DOHH2 (cell line): ENCODE results near the gene IFT88.
"Not testable (repeated sequence)": the region's sequence is repeated elsewhere in the genome, so short reads cannot be mapped to it uniquely, and the experiment has no call there.

Experiments used
- H3F3A ChIP-seq: fragments of 200-600 bp; sonication (generic), shearing (Covaris generic); 2 replicates; pipeline ENCODE4 v1.6.0; 2016; ENCODE audit warnings: antibody characterized with exemption, mild to moderate bottlenecking; ENCODE audit not compliant: control insufficient read depth, insufficient read depth
- H3K27ac ChIP-seq: fragments of 200-600 bp; sonication (generic); 2 replicates; pipeline ENCODE4 v1.5.1; 2014; ENCODE audit warnings: low read depth, mild to moderate bottlenecking, low read length, moderate library complexity
- H3K27me3 ChIP-seq: fragments of 200-600 bp; sonication (generic); 2 replicates; pipeline ENCODE4 v1.6.1; 2014; ENCODE audit warnings: mild to moderate bottlenecking, low read length, mixed read lengths; ENCODE audit not compliant: control insufficient read depth
- H3K36me3 ChIP-seq: fragments of 200-600 bp; sonication (generic); 2 replicates; pipeline ENCODE4 v1.6.1; 2014; ENCODE audit warnings: mild to moderate bottlenecking, low read length, moderate library complexity, mixed read lengths; ENCODE audit not compliant: control insufficient read depth
- H3K4me1 ChIP-seq: fragments of 200-600 bp; sonication (generic); 2 replicates; pipeline ENCODE4 v1.6.1; 2014; ENCODE audit warnings: mild to moderate bottlenecking, low read length, mixed read lengths; ENCODE audit not compliant: control insufficient read depth
- H3K4me2 ChIP-seq: fragments of 200-600 bp; sonication (generic); 2 replicates; pipeline ENCODE4 v1.6.0; 2014; ENCODE audit warnings: mild to moderate bottlenecking, low read length, moderate library complexity
- H3K4me3 ChIP-seq: fragments of 200-600 bp; sonication (generic); 2 replicates; pipeline ENCODE4 v1.5.1; 2014; ENCODE audit warnings: mild to moderate bottlenecking, low read length, mixed read lengths
- H3K79me2 ChIP-seq: fragments of 200-600 bp; sonication (generic); 2 replicates; pipeline ENCODE4 v1.6.1; 2014; ENCODE audit warnings: mild to moderate bottlenecking, low read length, mixed read lengths; ENCODE audit not compliant: control insufficient read depth
- H3K9me2 ChIP-seq: fragments of 200-600 bp; sonication (generic); replicated peaks from 2 replicates; pipeline ENCODE4 v1.6.1; 2014; ENCODE audit warnings: mild to moderate bottlenecking, low read length, mixed read lengths; ENCODE audit not compliant: control insufficient read depth
- H3K9me3 ChIP-seq: fragments of 200-600 bp; sonication (generic); 2 replicates; pipeline ENCODE4 v1.6.1; 2014; ENCODE audit warnings: antibody characterized with exemption, low read length, mixed read lengths; ENCODE audit not compliant: control insufficient read depth, insufficient read depth
- H4K20me1 ChIP-seq: fragments of 200-600 bp; sonication (generic); 2 replicates; pipeline ENCODE4 v1.6.0; 2014; ENCODE audit warnings: low read depth, mild to moderate bottlenecking, antibody characterized with exemption, low read length, moderate library complexity; ENCODE audit not compliant: control insufficient read depth, insufficient read depth
- EZH2phosphoT487 ChIP-seq: fragments of 200-600 bp; sonication (generic); IDR thresholded peaks from 2 replicates; pipeline ENCODE4 v1.6.1; 2017; ENCODE audit warnings: borderline replicate concordance, mild to moderate bottlenecking, antibody characterized with exemption, low read length, moderate library complexity, mixed read lengths
- TF ChIP-seq, protein P1 (sequence below): fragments of 200-600 bp; sonication (generic); IDR thresholded peaks from one replicate; pipeline ENCODE4 v1.5.1; 2014; ENCODE audit warnings: antibody characterized with exemption, mild to moderate bottlenecking, low read depth, low read length; ENCODE audit not compliant: poor library complexity, severe bottlenecking

IFT88 gene

DNA sequence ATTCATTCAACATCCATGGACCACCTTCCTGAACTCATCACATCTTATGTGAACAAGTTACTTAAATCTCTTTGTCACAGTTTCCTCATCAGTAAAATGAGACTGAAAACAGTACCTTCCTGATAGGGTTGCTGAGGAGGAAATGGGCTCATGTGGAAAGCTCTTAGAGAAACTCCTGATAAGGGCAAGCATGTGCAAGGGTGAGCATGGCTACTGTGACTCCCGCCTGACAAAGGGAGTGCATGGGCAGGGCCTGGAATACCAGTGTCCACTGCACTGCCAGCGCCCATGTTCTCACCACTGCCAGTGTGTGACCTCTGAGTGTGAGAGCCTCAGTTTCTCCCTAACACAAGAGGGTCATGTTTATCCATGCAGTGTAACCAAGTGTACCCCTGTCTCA is 109.3 kb downstream of the IFT88 start:
- no peaks in the 10 kb centered on the region for H3F3A ChIP-seq
- H3K36me3 ChIP-seq: no peaks in the 10 kb centered on the region
- H3K27ac ChIP-seq: no peak overlapping the region
- no peaks in the 10 kb centered on the region for H3K4me1 ChIP-seq
- no peaks in the 10 kb centered on the region for H3K27me3 ChIP-seq
- no peak for TF ChIP-seq EZH2phosphoT487
- TF ChIP-seq, protein P1, sequence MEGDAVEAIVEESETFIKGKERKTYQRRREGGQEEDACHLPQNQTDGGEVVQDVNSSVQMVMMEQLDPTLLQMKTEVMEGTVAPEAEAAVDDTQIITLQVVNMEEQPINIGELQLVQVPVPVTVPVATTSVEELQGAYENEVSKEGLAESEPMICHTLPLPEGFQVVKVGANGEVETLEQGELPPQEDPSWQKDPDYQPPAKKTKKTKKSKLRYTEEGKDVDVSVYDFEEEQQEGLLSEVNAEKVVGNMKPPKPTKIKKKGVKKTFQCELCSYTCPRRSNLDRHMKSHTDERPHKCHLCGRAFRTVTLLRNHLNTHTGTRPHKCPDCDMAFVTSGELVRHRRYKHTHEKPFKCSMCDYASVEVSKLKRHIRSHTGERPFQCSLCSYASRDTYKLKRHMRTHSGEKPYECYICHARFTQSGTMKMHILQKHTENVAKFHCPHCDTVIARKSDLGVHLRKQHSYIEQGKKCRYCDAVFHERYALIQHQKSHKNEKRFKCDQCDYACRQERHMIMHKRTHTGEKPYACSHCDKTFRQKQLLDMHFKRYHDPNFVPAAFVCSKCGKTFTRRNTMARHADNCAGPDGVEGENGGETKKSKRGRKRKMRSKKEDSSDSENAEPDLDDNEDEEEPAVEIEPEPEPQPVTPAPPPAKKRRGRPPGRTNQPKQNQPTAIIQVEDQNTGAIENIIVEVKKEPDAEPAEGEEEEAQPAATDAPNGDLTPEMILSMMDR: no peak
- no peaks in the 10 kb centered on the region for H4K20me1 ChIP-seq
- H3K9me3 ChIP-seq: no peaks in the 10 kb centered on the region
- no peak overlapping the region for H3K4me3 ChIP-seq
- no peak overlapping the region for H3K4me2 ChIP-seq
- no peaks in the 10 kb centered on the region for H3K79me2 ChIP-seq
- no peaks in the 10 kb centered on the region for H3K9me2 ChIP-seq

DNA sequence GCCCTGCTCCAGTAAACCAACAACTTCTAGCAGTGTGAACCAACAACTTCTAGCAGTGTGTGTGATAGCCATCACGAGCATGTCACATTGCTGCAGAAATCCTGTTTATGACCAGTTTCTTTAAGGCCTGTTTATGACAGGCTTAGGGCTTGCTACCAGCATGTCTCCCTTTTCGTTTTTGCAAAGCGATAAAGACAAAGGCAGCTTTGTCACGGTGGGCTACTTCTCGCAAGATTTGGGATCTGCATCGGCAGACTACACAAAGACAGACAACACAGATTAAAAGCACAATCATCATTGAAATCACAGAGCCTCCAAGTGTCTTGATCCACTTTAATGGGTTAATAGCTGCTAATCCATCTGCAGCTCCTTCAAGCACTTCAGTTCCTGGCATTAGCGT is 111.6 kb downstream of the IFT88 start:
- not testable (repeated sequence) for H3K4me3 ChIP-seq, H3K79me2 ChIP-seq, H3K27ac ChIP-seq, H3K27me3 ChIP-seq, H3K36me3 ChIP-seq, H3K9me2 ChIP-seq, H3F3A ChIP-seq, H3K4me1 ChIP-seq, H3K4me2 ChIP-seq, H3K9me3 ChIP-seq, H4K20me1 ChIP-seq

DNA sequence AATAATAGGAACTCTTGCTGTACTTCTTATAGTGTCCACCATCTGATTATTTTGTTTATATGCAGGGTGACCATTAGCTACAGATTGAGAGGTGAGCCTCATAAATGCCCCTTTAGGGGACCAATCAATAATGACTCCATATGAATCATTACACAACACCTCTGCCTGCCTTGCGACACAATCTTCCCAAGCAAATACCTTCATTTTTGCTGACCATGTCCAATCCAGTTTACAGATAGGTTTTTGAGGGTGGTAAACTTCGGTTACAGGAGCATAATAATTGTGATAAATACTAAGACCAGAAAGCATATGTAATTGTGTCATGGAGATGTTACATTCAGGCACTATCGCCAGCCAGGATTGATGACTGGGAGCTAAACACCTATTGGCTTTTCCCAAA is 112.9 kb downstream of the IFT88 start:
- Histone ChIP-seq H4K20me1 (no peaks in the 10 kb centered on the region), H3K4me1 (no peaks in the 10 kb centered on the region), H3K79me2 (no peaks in the 10 kb centered on the region), H3K4me2 (no peak overlapping the region), H3F3A (no peaks in the 10 kb centered on the region), H3K27ac (no peak overlapping the region), H3K4me3 (no peak overlapping the region), H3K9me2 (no peaks in the 10 kb centered on the region), H3K27me3 (no peaks in the 10 kb centered on the region), H3K36me3 (no peaks in the 10 kb centered on the region), H3K9me3 (no peaks in the 10 kb centered on the region)
- TF ChIP-seq, protein P1: no peak
- TF ChIP-seq EZH2phosphoT487: no peak

DNA sequence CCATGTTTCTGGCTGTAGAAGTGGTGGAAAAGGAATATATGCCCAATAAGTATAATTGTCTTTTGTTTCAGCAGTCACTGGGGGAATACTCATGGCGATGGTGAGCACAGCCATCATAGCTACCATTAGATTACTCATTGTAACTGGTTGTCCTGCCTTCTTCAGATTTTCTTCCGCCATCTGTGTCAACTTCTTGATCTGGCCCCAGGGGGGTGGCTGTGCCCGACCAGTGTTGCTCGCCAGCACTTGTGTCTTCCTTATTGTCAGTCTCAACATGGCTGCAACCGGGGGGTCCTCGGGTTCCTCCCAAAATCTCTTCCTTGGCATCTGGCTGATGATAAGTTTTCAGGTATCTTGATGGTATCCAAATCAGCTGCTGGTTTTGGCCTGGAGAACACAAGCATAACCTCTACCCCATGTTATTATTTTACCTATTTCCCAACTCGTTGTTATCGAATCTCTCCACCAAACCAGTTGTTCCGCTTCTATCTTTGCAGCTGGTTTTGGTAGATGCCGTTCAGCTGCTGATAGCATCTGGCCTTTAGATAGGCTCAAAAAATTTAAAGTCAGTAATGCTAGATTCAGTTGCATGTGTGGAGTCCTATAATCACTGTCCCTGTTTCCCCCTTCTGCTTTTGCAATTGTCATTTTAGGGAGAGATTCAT is 113.6 kb downstream of the IFT88 start:
- no peaks in the 10 kb centered on the region for H3K9me3 ChIP-seq
- H3K79me2 ChIP-seq: no peaks in the 10 kb centered on the region
- no peak overlapping the region for H3K4me3 ChIP-seq
- no peaks in the 10 kb centered on the region for H3K4me1 ChIP-seq
- no peaks in the 10 kb centered on the region for H3K9me2 ChIP-seq
- TF ChIP-seq, protein P1: no peak
- TF ChIP-seq EZH2phosphoT487: no peak
- H3F3A ChIP-seq: no peaks in the 10 kb centered on the region
- H4K20me1 ChIP-seq: no peaks in the 10 kb centered on the region
- no peak overlapping the region for H3K4me2 ChIP-seq
- H3K27ac ChIP-seq: no peak overlapping the region
- H3K27me3 ChIP-seq: no peaks in the 10 kb centered on the region
- no peaks in the 10 kb centered on the region for H3K36me3 ChIP-seq

DNA sequence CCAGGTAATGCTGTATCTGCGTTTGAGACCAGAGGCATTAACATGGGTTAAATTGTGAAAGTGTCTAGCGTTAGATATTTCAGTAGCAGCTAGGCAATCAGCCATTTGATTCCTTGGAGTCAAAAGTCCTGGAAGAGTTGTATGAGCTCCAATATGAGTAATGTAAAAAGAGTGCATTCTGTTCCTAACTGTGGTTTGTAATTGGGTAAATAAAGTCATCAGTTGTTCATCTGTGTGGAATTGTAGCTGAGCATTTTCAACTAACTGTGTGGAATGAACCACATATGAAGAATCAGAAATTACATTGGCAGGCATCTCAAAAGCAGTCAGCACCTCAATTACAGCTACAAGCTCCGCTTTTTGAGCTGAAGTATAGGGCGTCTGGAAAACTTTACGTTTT is 114.5 kb downstream of the IFT88 start:
- not testable (repeated sequence) for H3K4me2 ChIP-seq, H3K27me3 ChIP-seq, H3K9me3 ChIP-seq, H3K9me2 ChIP-seq, H3F3A ChIP-seq, H4K20me1 ChIP-seq, H3K79me2 ChIP-seq, H3K27ac ChIP-seq, H3K4me1 ChIP-seq, H3K4me3 ChIP-seq, H3K36me3 ChIP-seq
